ENCODE measurements around the gene BCL7A.

DNA sequence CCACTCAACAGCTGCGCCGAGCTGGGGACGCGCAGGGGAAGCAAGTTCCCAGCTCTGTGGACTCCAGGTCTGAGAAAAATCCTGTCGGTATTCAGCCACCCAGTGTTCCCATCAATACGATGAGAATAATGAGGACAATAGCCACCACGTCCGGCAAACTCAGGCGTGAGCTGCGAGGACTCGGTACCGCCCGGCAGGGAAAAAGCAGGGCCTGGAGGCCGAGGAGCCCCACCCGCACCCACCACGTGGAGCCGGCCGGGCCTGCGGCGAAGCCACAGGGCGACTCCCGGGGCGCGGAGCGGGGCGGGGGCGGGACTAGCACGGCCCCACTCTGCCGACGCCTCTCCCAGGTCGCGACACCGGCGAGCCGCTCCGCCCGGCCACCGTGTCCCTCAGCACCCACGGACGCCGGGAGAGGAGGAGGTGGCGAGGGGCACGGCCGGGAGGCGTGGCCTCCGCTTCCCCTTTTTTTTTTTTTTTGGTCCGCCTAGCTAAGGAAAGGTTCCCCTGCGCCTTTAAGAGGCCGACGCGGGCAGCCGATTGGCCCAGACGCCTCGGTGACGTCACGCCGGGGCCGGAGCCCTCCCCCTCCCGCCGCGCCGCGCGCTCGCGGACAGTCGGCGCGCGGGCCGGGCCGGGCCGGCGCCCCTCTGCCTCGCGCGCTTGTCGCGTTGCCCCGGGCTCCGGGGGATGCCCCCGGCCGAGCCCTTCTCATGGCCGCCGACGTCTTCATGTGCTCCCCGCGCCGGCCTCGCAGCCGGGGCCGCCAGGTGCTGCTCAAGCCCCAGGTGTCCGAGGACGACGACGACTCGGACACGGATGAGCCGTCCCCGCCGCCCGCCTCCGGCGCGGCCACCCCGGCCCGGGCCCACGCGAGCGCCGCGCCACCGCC lies 56.7 kb downstream of the BCL7A start, which contains the start of gene MLXIP:
- TF ChIP-seq, protein P1, sequence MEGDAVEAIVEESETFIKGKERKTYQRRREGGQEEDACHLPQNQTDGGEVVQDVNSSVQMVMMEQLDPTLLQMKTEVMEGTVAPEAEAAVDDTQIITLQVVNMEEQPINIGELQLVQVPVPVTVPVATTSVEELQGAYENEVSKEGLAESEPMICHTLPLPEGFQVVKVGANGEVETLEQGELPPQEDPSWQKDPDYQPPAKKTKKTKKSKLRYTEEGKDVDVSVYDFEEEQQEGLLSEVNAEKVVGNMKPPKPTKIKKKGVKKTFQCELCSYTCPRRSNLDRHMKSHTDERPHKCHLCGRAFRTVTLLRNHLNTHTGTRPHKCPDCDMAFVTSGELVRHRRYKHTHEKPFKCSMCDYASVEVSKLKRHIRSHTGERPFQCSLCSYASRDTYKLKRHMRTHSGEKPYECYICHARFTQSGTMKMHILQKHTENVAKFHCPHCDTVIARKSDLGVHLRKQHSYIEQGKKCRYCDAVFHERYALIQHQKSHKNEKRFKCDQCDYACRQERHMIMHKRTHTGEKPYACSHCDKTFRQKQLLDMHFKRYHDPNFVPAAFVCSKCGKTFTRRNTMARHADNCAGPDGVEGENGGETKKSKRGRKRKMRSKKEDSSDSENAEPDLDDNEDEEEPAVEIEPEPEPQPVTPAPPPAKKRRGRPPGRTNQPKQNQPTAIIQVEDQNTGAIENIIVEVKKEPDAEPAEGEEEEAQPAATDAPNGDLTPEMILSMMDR (IDR thresholded peaks at IDR 0.05): 0 out of 2 replicates have a peak, but pooled peaks have one; percentile 7
- TF ChIP-seq ZFX (IDR thresholded peaks at IDR 0.05; ENCODE audit: borderline replicate concordance): no peak
